ENCODE data around the gene TPK1. TPM values are rescaled to one million over a fixed set of nuclear protein-coding genes. Genes with fewer than 3 reads are reported as not detected.

The TPK1 gene
- total and polyA plus RNA-seq, 7 donors: 1.7 to 5.1 (median 2.5) TPM

DNA sequence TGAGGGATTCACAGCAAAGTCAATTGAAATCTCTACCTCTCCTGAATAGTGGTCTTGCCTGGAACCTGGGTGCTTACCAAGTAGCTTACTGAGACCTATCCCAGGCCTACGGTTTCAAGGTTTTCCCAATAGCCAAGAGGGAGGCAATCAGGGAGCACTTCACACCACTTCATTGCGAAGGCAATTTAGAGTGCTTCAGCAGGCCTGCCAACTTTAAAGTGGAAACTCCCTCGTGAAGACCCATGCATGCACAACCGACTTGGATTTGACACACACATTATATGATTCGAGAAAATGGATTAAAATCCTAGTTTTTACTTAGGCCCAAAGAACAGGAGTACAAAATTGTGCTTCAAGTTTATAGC lies 380.8 kb downstream of the TPK1 start:
- intact Hi-C loops (cut with DNase I): no loop called here
- WGBS, 3 donors: 46 to 56% (median 47%) methylated on average over 5 of the region's 5 CpGs
- ATAC-seq (no peak), DNase-seq (no peak)
- Histone ChIP-seq H3K4me1 (no peaks in the 10 kb centered on the region), H3K4me3 (no peak overlapping the region), H3K27me3 (ENCODE audit: insufficient read depth in 3 of 3, low read length in 2 of 3) (no peaks in the 10 kb centered on the region), H3K36me3 (ENCODE audit: insufficient read depth in 1 of 2, low read depth in 1 of 2) (no peaks in the 10 kb centered on the region), H3K9me3 (no peaks in the 10 kb centered on the region), H3K27ac (no peak overlapping the region)
- TF ChIP-seq, protein P1, sequence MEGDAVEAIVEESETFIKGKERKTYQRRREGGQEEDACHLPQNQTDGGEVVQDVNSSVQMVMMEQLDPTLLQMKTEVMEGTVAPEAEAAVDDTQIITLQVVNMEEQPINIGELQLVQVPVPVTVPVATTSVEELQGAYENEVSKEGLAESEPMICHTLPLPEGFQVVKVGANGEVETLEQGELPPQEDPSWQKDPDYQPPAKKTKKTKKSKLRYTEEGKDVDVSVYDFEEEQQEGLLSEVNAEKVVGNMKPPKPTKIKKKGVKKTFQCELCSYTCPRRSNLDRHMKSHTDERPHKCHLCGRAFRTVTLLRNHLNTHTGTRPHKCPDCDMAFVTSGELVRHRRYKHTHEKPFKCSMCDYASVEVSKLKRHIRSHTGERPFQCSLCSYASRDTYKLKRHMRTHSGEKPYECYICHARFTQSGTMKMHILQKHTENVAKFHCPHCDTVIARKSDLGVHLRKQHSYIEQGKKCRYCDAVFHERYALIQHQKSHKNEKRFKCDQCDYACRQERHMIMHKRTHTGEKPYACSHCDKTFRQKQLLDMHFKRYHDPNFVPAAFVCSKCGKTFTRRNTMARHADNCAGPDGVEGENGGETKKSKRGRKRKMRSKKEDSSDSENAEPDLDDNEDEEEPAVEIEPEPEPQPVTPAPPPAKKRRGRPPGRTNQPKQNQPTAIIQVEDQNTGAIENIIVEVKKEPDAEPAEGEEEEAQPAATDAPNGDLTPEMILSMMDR (IDR thresholded peaks at IDR 0.05): no peak

DNA sequence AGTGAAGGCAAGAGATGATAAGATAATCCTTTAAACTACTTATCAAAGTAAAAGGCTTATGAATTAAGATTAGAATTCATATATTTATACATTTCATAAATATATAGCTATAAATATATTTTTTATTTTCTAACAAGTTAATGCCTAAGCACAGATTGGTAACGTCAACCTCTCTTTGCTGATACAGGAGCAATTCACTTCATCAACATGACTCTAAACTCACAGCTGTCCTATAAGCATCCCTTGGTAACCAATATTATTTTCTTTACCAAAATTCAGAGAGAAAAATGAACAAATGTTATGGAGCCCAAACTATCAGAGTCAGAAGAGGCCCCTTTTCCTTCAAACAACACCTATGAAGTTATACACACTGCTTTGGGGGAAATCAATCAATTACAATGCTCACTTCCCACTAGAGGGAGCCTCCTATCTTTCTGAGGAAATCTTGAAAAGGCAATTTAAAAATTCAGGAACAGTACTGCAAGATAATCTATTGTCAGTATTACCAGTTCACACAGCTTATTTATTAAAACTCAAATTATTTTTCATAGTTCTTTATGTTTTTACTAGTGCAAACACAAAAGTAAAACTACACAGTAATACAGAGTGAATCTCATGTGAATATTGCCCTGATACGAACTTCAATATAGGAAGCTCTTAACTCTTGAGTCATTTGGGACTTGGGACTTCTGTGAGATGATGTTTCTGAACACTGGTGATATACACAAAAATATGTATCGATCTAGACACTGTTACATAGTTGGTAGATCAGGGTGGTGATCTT lies 381.4 kb downstream of the TPK1 start:
- TF ChIP-seq, protein P1 (IDR thresholded peaks at IDR 0.05): peak; percentile 8
- Histone ChIP-seq H3K9me3 (no peaks in the 10 kb centered on the region), H3K27ac (no peak overlapping the region), H3K27me3 (ENCODE audit: insufficient read depth in 3 of 3, low read length in 2 of 3) (no peaks in the 10 kb centered on the region), H3K4me1 (no peaks in the 10 kb centered on the region), H3K36me3 (ENCODE audit: insufficient read depth in 1 of 2, low read depth in 1 of 2) (no peaks in the 10 kb centered on the region), H3K4me3 (no peak overlapping the region)
- DNase-seq: no peak
- 85 to 90% (median 85%) methylated on average over 3 of the region's 3 CpGs for WGBS, 3 donors
- ATAC-seq: no peak
- intact Hi-C loops (cut with DNase I): no loop called here

DNA sequence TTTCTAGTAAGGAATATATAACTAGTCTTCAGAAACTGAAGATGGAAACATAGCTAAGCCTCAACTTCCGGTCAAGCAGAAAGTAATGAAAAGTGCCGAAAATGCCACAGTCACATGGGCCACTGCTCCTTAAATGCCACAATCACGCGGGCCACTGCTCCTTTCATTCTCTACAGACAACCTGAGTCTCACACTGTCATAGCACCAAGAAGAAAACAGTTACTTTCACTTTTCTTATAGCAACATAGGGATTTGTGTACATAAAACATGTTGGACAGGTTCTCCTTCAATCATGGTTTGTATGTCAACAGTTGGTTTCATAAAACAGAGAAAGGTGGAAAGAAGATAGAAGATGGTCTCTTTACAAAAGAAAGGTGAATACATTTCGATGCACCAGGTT lies 383.8 kb downstream of the TPK1 start:
- Histone ChIP-seq H3K4me1 (no peaks in the 10 kb centered on the region), H3K4me3 (no peak overlapping the region), H3K9me3 (no peaks in the 10 kb centered on the region), H3K27me3 (ENCODE audit: insufficient read depth in 3 of 3, low read length in 2 of 3) (no peaks in the 10 kb centered on the region), H3K36me3 (ENCODE audit: insufficient read depth in 1 of 2, low read depth in 1 of 2) (no peaks in the 10 kb centered on the region), H3K27ac (no peak overlapping the region)
- no peak for ATAC-seq
- WGBS, 3 donors: 91 to 94% (median 92%) methylated on average over 5 of the region's 5 CpGs
- intact Hi-C loops (cut with DNase I): no loop called here
- TF ChIP-seq, protein P1 (IDR thresholded peaks at IDR 0.05): no peak
- no peak for DNase-seq

DNA sequence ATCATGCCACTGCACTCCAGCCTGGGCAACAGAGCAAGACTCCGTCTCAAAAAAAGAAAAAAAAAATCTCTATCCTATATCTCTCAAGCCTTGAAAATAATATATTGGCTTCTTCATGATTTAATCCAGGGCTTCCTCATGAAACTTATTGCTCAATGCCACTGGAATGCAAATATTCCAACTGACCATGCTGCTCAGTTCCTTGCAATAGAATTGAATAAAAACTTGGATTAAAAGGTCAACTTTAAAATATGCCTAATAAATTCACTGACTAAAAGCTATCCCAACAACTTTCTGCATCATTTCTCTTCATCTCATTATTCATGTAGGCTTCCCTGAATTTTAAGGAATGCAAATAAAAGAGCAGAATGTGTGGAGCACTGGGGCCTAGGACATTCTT lies 390.3 kb downstream of the TPK1 start:
- no peaks in the 10 kb centered on the region for H3K9me3 ChIP-seq
- DNase-seq (no peak), ATAC-seq (no peak)
- TF ChIP-seq, protein P1 (IDR thresholded peaks at IDR 0.05): no peak
- no peak overlapping the region for H3K27ac ChIP-seq
- intact Hi-C loops (cut with DNase I): no loop called here
- H3K4me1 ChIP-seq: no peaks in the 10 kb centered on the region
- 90 to 95% (median 91%) methylated on average over 1 of the region's 1 CpG for WGBS, 3 donors
- no peaks in the 10 kb centered on the region for H3K36me3 ChIP-seq (ENCODE audit: insufficient read depth in 1 of 2, low read depth in 1 of 2)
- no peak overlapping the region for H3K4me3 ChIP-seq
- H3K27me3 ChIP-seq (ENCODE audit: insufficient read depth in 3 of 3, low read length in 2 of 3): no peaks in the 10 kb centered on the region

DNA sequence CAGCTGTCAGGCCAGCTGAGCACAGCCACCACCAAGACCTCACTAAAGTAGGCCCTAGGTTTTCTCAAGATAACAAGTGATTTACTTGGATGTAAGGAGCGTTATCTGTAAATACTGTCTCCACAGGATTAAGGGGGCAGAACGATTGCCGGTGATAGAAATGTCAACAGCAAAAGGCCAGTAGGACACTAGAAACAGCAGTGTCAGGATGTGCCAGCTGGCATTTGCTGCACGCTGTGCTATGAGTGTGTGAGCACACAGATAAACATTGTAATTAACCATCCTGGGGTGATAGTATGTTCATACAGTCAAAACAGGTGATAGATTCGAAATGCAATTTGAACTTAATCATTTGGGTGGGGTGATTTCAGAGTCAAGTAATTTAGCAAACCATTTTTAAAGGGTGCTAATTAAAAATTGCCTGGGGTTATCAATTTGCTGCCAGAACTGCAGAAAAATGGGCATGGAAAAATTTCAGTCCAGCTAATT lies 396.1 kb downstream of the TPK1 start:
- ATAC-seq: no peak
- 37 to 46% (median 42%) methylated on average over 5 of the region's 5 CpGs for WGBS, 3 donors
- no peak for DNase-seq
- no peaks in the 10 kb centered on the region for H3K27me3 ChIP-seq (ENCODE audit: insufficient read depth in 3 of 3, low read length in 2 of 3)
- no peaks in the 10 kb centered on the region for H3K4me1 ChIP-seq
- H3K27ac ChIP-seq: no peak overlapping the region
- H3K9me3 ChIP-seq: no peaks in the 10 kb centered on the region
- no peaks in the 10 kb centered on the region for H3K36me3 ChIP-seq (ENCODE audit: insufficient read depth in 1 of 2, low read depth in 1 of 2)
- intact Hi-C loops (cut with DNase I): no loop called here
- no peak overlapping the region for H3K4me3 ChIP-seq
- TF ChIP-seq, protein P1 (IDR thresholded peaks at IDR 0.05): no peak

Measured in psoas muscle (tissue), 8 donors.